DOHH2 (cell line): ENCODE measurements around the gene DCXR.

ENCODE experiments used
- H3F3A ChIP-seq: fragments of 200-600 bp; sonication (generic), shearing (Covaris generic); 2 replicates; pipeline ENCODE4 v1.6.0; 2016; ENCODE audit warnings: antibody characterized with exemption, mild to moderate bottlenecking; ENCODE audit not compliant: control insufficient read depth, insufficient read depth
- H3K27ac ChIP-seq: fragments of 200-600 bp; sonication (generic); 2 replicates; pipeline ENCODE4 v1.5.1; 2014; ENCODE audit warnings: low read depth, mild to moderate bottlenecking, low read length, moderate library complexity
- H3K27me3 ChIP-seq: fragments of 200-600 bp; sonication (generic); 2 replicates; pipeline ENCODE4 v1.6.1; 2014; ENCODE audit warnings: mild to moderate bottlenecking, low read length, mixed read lengths; ENCODE audit not compliant: control insufficient read depth
- H3K36me3 ChIP-seq: fragments of 200-600 bp; sonication (generic); 2 replicates; pipeline ENCODE4 v1.6.1; 2014; ENCODE audit warnings: mild to moderate bottlenecking, low read length, moderate library complexity, mixed read lengths; ENCODE audit not compliant: control insufficient read depth
- H3K4me1 ChIP-seq: fragments of 200-600 bp; sonication (generic); 2 replicates; pipeline ENCODE4 v1.6.1; 2014; ENCODE audit warnings: mild to moderate bottlenecking, low read length, mixed read lengths; ENCODE audit not compliant: control insufficient read depth
- H3K4me2 ChIP-seq: fragments of 200-600 bp; sonication (generic); 2 replicates; pipeline ENCODE4 v1.6.0; 2014; ENCODE audit warnings: mild to moderate bottlenecking, low read length, moderate library complexity
- H3K4me3 ChIP-seq: fragments of 200-600 bp; sonication (generic); 2 replicates; pipeline ENCODE4 v1.5.1; 2014; ENCODE audit warnings: mild to moderate bottlenecking, low read length, mixed read lengths
- H3K79me2 ChIP-seq: fragments of 200-600 bp; sonication (generic); 2 replicates; pipeline ENCODE4 v1.6.1; 2014; ENCODE audit warnings: mild to moderate bottlenecking, low read length, mixed read lengths; ENCODE audit not compliant: control insufficient read depth
- H3K9me2 ChIP-seq: fragments of 200-600 bp; sonication (generic); replicated peaks from 2 replicates; pipeline ENCODE4 v1.6.1; 2014; ENCODE audit warnings: mild to moderate bottlenecking, low read length, mixed read lengths; ENCODE audit not compliant: control insufficient read depth
- H3K9me3 ChIP-seq: fragments of 200-600 bp; sonication (generic); 2 replicates; pipeline ENCODE4 v1.6.1; 2014; ENCODE audit warnings: antibody characterized with exemption, low read length, mixed read lengths; ENCODE audit not compliant: control insufficient read depth, insufficient read depth
- H4K20me1 ChIP-seq: fragments of 200-600 bp; sonication (generic); 2 replicates; pipeline ENCODE4 v1.6.0; 2014; ENCODE audit warnings: low read depth, mild to moderate bottlenecking, antibody characterized with exemption, low read length, moderate library complexity; ENCODE audit not compliant: control insufficient read depth, insufficient read depth
- EZH2phosphoT487 ChIP-seq: fragments of 200-600 bp; sonication (generic); IDR thresholded peaks from 2 replicates; pipeline ENCODE4 v1.6.1; 2017; ENCODE audit warnings: borderline replicate concordance, mild to moderate bottlenecking, antibody characterized with exemption, low read length, moderate library complexity, mixed read lengths
- TF ChIP-seq, protein P1 (sequence below): fragments of 200-600 bp; sonication (generic); IDR thresholded peaks from one replicate; pipeline ENCODE4 v1.5.1; 2014; ENCODE audit warnings: antibody characterized with exemption, mild to moderate bottlenecking, low read depth, low read length; ENCODE audit not compliant: poor library complexity, severe bottlenecking

DCXR gene

GRCh38 chr17:81999976-82000802 lies 37.3 kb downstream of the DCXR start:
- Histone ChIP-seq H3K4me1 (no peaks in the 10 kb centered on the region), H4K20me1 (no peaks in the 10 kb centered on the region), H3K36me3 (no peaks in the 10 kb centered on the region), H3K9me3 (no peaks in the 10 kb centered on the region), H3K79me2 (no peaks in the 10 kb centered on the region), H3K4me3 (no peak overlapping the region), H3K27me3 (no peaks in the 10 kb centered on the region), H3F3A (no peaks in the 10 kb centered on the region), H3K9me2 (no peaks in the 10 kb centered on the region), H3K4me2 (no peak overlapping the region), H3K27ac (no peak overlapping the region)
- TF ChIP-seq, protein P1, sequence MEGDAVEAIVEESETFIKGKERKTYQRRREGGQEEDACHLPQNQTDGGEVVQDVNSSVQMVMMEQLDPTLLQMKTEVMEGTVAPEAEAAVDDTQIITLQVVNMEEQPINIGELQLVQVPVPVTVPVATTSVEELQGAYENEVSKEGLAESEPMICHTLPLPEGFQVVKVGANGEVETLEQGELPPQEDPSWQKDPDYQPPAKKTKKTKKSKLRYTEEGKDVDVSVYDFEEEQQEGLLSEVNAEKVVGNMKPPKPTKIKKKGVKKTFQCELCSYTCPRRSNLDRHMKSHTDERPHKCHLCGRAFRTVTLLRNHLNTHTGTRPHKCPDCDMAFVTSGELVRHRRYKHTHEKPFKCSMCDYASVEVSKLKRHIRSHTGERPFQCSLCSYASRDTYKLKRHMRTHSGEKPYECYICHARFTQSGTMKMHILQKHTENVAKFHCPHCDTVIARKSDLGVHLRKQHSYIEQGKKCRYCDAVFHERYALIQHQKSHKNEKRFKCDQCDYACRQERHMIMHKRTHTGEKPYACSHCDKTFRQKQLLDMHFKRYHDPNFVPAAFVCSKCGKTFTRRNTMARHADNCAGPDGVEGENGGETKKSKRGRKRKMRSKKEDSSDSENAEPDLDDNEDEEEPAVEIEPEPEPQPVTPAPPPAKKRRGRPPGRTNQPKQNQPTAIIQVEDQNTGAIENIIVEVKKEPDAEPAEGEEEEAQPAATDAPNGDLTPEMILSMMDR = no peak
- TF ChIP-seq EZH2phosphoT487 = no peak

- Histone ChIP-seq H3F3A (no peaks in the 10 kb centered on the region), H3K9me3 (no peaks in the 10 kb centered on the region), H3K4me3 (no peak overlapping the region), H3K27ac (no peak overlapping the region), H3K79me2 (no peaks in the 10 kb centered on the region), H3K4me1 (no peaks in the 10 kb centered on the region), H3K9me2 (no peaks in the 10 kb centered on the region), H3K36me3 (no peaks in the 10 kb centered on the region), H3K27me3 (no peaks in the 10 kb centered on the region), H4K20me1 (no peaks in the 10 kb centered on the region), H3K4me2 (no peak overlapping the region)
- TF ChIP-seq, protein P1 = no peak
- no peak for TF ChIP-seq EZH2phosphoT487
Observed at GRCh38 chr17:81999587-81999975, 37.9 kb downstream of the DCXR start.

GRCh38 chr17:81998691-81999438 lies 38.6 kb downstream of the DCXR start:
- no peak overlapping the region for H3K4me3 ChIP-seq
- H3K4me2 ChIP-seq = no peak overlapping the region
- H3K4me1 ChIP-seq = no peaks in the 10 kb centered on the region
- H4K20me1 ChIP-seq = no peaks in the 10 kb centered on the region
- no peaks in the 10 kb centered on the region for H3K9me3 ChIP-seq
- H3F3A ChIP-seq = no peaks in the 10 kb centered on the region
- no peaks in the 10 kb centered on the region for H3K36me3 ChIP-seq
- no peaks in the 10 kb centered on the region for H3K79me2 ChIP-seq
- H3K27ac ChIP-seq = no peak overlapping the region
- H3K9me2 ChIP-seq = no peaks in the 10 kb centered on the region
- H3K27me3 ChIP-seq = no peaks in the 10 kb centered on the region
- TF ChIP-seq, protein P1 = no peak
- TF ChIP-seq EZH2phosphoT487 = no peak
